PC-9 (cell line): Measurements from ENCODE around the gene SPPL3. TPM values are rescaled to one million over a fixed set of nuclear protein-coding genes. Genes with fewer than 3 reads are reported as not detected.

Experiments
- BruUV-seq: library from RNA; stranded (reverse); fragments of 400-500 nt; replicated peaks from 2 replicates; lab custom pipeline; 2021; lab: Mats Ljungman, UMichigan
- CTCF ChIA-PET: fragments of 300-600 bp; sonication (Branson Sonifier 250); formaldehyde crosslinking; loops from one replicate; lab custom pipeline; 2022; ENCODE audit warnings: antibody characterized with exemption; lab: Charles Lee
- POLR2A ChIA-PET: fragments of 300-600 bp; sonication (Branson Sonifier 250); formaldehyde crosslinking; loops from one replicate; lab custom pipeline; 2022; ENCODE audit warnings: antibody characterized with exemption; ENCODE audit not compliant: unreplicated experiment; lab: Charles Lee
- DNase-seq, 2 experiments: peaks; one replicate each; pipeline versions ENCODE4 v3.0.0 to v3.0.0-alpha.2; 2015 to 2022; ENCODE audit warnings: mixed read lengths in 1 of 2
- H2AFZ ChIP-seq: fragments of 200-600 bp; sonication (generic); 2 replicates; pipeline ENCODE4 v1.8.1; 2017; ENCODE audit warnings: antibody characterized with exemption
- H3F3A ChIP-seq: fragments of 200-600 bp; sonication (generic); 2 replicates; pipeline ENCODE4 v1.8.1; 2017; ENCODE audit warnings: antibody characterized with exemption, mild to moderate bottlenecking, low read depth; ENCODE audit not compliant: insufficient read depth
- H3K27ac ChIP-seq: fragments of 200-600 bp; sonication (generic); 2 replicates; pipeline ENCODE4 v1.6.1; 2016; ENCODE audit warnings: mixed run types
- H3K27me3 ChIP-seq: fragments of 200-600 bp; sonication (generic); 2 replicates; pipeline ENCODE4 v1.6.1; 2016; ENCODE audit warnings: low read depth, mixed run types; ENCODE audit not compliant: insufficient read depth
- H3K36me3 ChIP-seq: fragments of 200-600 bp; sonication (generic); 2 replicates; pipeline ENCODE4 v1.6.1; 2016; ENCODE audit warnings: low read depth, mixed run types
- H3K4me1 ChIP-seq: fragments of 200-600 bp; sonication (generic); replicated peaks from 2 replicates; pipeline ENCODE4 v1.6.1; 2016; ENCODE audit warnings: mixed run types; ENCODE audit not compliant: insufficient read depth
- H3K4me2 ChIP-seq: fragments of 200-600 bp; sonication (generic); 2 replicates; pipeline ENCODE4 v1.6.1; 2017; ENCODE audit warnings: mixed run types
- H3K4me3 ChIP-seq: fragments of 200-600 bp; sonication (generic); 2 replicates; pipeline ENCODE4 v1.6.1; 2016; ENCODE audit warnings: mixed run types
- H3K79me2 ChIP-seq: fragments of 200-600 bp; sonication (generic); 2 replicates; pipeline ENCODE4 v1.6.1; 2017; ENCODE audit warnings: low read depth, mixed run types
- H3K9me2 ChIP-seq: fragments of 200-600 bp; sonication (generic); 2 replicates; pipeline ENCODE4 v1.8.1; 2017; ENCODE audit warnings: mild to moderate bottlenecking; ENCODE audit not compliant: insufficient read depth
- H3K9me3 ChIP-seq: fragments of 200-600 bp; sonication (generic); 2 replicates; pipeline ENCODE4 v1.8.1; 2016; ENCODE audit warnings: low read depth; ENCODE audit not compliant: insufficient read depth
- H4K20me1 ChIP-seq: fragments of 200-600 bp; sonication (generic); 2 replicates; pipeline ENCODE4 v1.8.1; 2017; ENCODE audit not compliant: insufficient read depth
- EZH2 ChIP-seq: fragments of 200-600 bp; sonication (generic); IDR thresholded peaks from 2 replicates; pipeline ENCODE4 v1.8.0; 2017; ENCODE audit warnings: antibody characterized with exemption, low read depth
- intact Hi-C: fragments of 100-400 bp; cut with micrococcal nuclease; formaldehyde crosslinking; loops from one replicate; pipeline ENCODE4 v1.10.0; 2022; ENCODE audit not compliant: unreplicated experiment
- total RNA-seq: library from RNA; stranded (reverse); gene quantifications from 2 replicates; pipeline ENCODE4 v1.2.3, GENCODE V29; 2021
- TF ChIP-seq, protein P1 (sequence below): fragments of 200-600 bp; sonication (generic); conservative IDR thresholded peaks from 2 replicates; pipeline ENCODE4 v1.6.1; 2017; ENCODE audit warnings: mixed run types, antibody characterized with exemption, mild to moderate bottlenecking, moderate library complexity

The SPPL3 gene
- total RNA-seq, 1 experiment from 2014 or later = 44.7 TPM

DNA sequence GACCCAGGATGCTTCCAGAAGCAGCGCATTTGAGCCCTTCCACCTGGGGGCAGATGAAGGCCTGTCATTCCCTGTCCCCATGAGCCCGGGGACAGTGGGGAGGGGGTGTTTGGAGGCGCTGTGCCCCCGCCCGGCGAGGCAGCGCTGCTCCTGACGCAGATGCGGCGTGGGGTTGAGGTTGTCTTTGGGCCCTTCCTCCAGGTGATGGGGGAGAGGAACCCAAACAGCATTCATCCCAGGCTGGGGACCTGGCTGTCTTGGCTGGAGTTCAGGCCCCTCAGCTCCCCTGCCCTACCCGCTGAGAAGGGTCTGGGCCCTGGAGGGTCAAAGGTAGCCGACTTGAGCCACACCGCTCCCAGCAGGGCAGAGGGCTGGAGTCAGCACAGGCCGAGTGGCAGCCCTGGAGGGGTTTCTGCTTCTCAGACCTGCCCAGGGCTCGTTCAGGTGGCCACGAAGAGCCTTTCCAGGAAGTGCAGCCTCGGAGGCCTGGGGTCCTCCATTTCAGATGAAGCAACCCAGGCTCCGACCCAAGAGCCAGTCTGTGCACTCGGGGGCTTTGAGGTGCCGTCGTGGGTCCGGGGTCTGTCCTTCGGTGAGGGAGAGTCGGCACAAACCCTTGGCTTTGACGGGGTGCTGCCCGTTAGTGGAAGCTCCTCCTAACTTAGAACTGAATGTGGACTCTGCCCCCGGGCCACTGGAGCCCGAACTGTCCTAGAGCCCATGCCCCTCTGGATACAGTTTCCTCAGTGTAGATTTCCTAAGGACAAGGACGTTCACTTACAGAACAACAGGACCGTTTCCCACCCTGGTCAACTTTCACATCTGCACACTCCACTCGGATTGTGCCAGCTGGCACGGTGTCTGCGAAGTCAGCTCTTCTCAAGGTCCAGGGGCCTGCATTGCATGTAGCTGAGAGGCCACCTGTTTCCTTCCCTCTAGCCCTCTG lies 162.4 kb downstream of the SPPL3 start:
- Histone ChIP-seq H2AFZ (no peak overlapping the region), H3F3A (no peaks in the 10 kb centered on the region), H3K27ac (no peak overlapping the region), H3K79me2 (no peaks in the 10 kb centered on the region), H3K36me3 (no peaks in the 10 kb centered on the region), H3K4me2 (no peak overlapping the region), H3K4me3 (no peak overlapping the region), H3K27me3 (no peaks in the 10 kb centered on the region), H3K4me1 (no peaks in the 10 kb centered on the region), H3K9me3 (no peaks in the 10 kb centered on the region), H4K20me1 (no peaks in the 10 kb centered on the region), H3K9me2 (no peaks in the 10 kb centered on the region)
- no peak for DNase-seq
- intact Hi-C loops = no loop called here
- ChIA-PET CTCF (no interaction called here), POLR2A (no interaction called here)
- no peak for TF ChIP-seq EZH2
- TF ChIP-seq, protein P1, sequence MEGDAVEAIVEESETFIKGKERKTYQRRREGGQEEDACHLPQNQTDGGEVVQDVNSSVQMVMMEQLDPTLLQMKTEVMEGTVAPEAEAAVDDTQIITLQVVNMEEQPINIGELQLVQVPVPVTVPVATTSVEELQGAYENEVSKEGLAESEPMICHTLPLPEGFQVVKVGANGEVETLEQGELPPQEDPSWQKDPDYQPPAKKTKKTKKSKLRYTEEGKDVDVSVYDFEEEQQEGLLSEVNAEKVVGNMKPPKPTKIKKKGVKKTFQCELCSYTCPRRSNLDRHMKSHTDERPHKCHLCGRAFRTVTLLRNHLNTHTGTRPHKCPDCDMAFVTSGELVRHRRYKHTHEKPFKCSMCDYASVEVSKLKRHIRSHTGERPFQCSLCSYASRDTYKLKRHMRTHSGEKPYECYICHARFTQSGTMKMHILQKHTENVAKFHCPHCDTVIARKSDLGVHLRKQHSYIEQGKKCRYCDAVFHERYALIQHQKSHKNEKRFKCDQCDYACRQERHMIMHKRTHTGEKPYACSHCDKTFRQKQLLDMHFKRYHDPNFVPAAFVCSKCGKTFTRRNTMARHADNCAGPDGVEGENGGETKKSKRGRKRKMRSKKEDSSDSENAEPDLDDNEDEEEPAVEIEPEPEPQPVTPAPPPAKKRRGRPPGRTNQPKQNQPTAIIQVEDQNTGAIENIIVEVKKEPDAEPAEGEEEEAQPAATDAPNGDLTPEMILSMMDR = no peak
- no TSS peak for BruUV-seq

DNA sequence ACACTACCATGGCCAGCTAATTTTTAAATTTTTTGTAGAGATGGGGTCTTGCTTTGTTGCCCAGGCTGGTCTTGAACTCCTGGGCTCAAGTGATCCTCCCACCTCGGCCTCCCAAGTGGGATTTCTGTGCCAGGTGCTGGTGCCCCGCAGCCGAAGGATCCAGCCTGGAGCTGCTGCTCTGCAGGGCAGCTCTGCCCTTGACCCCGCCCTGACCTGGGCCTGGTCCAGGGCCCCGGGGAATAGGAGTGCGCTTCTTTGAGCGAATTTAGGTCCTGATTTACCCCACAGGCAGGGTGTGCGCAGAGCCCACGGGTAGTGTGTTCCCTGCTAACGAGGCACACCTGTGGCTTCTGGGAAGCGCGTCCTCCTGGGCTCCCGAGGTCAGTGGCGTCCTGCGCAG lies 163.3 kb downstream of the SPPL3 start:
- TF ChIP-seq, protein P1 = no peak
- TF ChIP-seq EZH2 = no peak
- no peak overlapping the region for H3K4me3 ChIP-seq
- H3K27ac ChIP-seq = no peak overlapping the region
- POLR2A ChIA-PET = no interaction called here
- intact Hi-C loops = no loop called here
- no peak overlapping the region for H2AFZ ChIP-seq
- no peak for DNase-seq
- no peaks in the 10 kb centered on the region for H3K4me1 ChIP-seq
- no peaks in the 10 kb centered on the region for H3F3A ChIP-seq
- no peaks in the 10 kb centered on the region for H4K20me1 ChIP-seq
- H3K36me3 ChIP-seq = no peaks in the 10 kb centered on the region
- H3K79me2 ChIP-seq = no peaks in the 10 kb centered on the region
- no peaks in the 10 kb centered on the region for H3K27me3 ChIP-seq
- no TSS peak for BruUV-seq
- CTCF ChIA-PET = no interaction called here
- H3K9me2 ChIP-seq = no peaks in the 10 kb centered on the region
- no peak overlapping the region for H3K4me2 ChIP-seq
- H3K9me3 ChIP-seq = no peaks in the 10 kb centered on the region

DNA sequence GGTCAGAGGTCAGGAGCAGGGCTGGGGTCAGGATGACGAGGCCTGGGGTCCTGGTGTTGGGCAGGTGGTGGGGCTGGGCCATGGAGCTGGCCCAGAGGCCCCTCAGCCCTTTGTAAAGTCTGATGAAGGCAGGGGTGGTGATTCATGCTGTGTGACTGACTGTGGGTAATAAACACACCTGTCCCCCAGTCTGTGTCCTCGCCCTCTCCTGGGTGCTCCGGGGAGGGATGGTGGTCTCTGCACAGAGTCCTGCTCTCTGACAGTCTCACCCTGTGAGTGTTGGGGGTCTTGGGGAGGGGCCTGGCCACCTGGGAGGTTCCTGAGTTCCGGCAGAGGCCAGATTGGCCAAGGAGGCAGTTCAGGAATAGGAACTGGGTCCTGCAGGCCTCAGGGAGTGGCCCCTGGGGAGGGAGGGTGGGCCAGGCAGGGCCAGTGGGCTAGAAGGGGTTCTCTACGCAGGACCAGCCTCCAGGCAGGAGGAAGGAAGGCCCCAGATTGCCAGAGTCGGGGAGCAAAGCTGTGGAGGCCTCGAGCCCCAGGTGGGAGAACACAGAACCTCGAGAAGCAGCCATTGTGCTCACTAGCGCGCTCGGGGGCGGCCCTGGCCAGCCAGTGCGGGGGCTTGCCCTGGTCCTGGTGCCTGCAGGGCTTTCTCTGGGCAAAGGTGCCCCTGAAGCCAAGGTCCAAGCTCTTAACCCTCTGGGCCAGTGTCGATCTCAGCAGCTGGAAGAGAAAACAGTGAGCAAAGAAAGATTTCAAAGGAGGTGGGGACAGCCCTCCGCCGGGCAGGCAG lies 164.1 kb downstream of the SPPL3 start:
- H3K9me2 ChIP-seq = no peaks in the 10 kb centered on the region
- ChIA-PET CTCF (no interaction called here), POLR2A (no interaction called here)
- H3K4me2 ChIP-seq = no peak overlapping the region
- intact Hi-C loops = no loop called here
- no peaks in the 10 kb centered on the region for H4K20me1 ChIP-seq
- BruUV-seq = no TSS peak
- H3K36me3 ChIP-seq = no peaks in the 10 kb centered on the region
- no peaks in the 10 kb centered on the region for H3K9me3 ChIP-seq
- no peak overlapping the region for H3K4me3 ChIP-seq
- H3K27ac ChIP-seq = no peak overlapping the region
- H2AFZ ChIP-seq = no peak overlapping the region
- no peaks in the 10 kb centered on the region for H3K4me1 ChIP-seq
- H3K27me3 ChIP-seq = no peaks in the 10 kb centered on the region
- no peaks in the 10 kb centered on the region for H3K79me2 ChIP-seq
- TF ChIP-seq, protein P1 = no peak
- no peak for TF ChIP-seq EZH2
- DNase-seq = no peak
- H3F3A ChIP-seq = no peaks in the 10 kb centered on the region
